GM19395 (cell line): ENCODE results near the gene CDH23.

Experiments
- ATAC-seq: cut with Tn5 transposase; IDR thresholded peaks from one replicate; pipeline ENCODE4 v1.9.1; 2021; ENCODE audit warnings: mild to moderate bottlenecking, moderate library complexity; ENCODE audit not compliant: unreplicated experiment

The CDH23 gene

DNA sequence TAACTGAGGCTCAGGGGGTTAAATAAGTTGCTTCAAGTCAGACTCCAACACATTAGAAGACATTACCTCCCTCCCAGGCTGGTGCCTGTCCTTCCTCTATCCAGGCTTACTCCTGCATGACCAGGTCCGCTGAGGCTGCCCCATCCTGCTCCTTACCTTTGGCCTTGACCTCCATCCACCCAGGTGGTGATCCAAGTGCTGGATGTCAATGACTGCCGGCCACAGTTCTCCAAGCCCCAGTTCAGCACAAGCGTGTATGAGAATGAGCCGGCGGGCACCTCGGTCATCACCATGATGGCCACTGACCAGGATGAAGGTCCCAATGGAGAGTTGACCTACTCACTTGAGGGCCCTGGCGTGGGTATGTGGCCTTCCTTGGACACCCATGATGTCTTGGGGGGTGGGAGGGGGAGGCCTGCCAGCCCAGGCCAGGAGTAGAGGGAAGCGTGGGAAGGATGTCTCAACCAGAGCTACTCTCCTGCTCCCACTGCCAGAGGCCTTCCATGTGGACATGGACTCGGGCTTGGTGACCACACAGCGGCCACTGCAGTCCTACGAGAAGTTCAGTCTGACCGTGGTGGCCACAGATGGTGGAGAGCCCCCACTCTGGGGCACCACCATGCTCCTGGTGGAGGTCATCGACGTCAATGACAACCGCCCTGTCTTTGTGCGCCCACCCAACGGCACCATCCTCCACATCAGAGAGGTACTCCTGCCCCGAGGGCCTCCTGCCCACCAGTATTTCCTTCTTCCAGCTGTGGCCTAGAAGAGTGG lies 406.2 kb downstream of the CDH23 start:
- no peak for ATAC-seq

DNA sequence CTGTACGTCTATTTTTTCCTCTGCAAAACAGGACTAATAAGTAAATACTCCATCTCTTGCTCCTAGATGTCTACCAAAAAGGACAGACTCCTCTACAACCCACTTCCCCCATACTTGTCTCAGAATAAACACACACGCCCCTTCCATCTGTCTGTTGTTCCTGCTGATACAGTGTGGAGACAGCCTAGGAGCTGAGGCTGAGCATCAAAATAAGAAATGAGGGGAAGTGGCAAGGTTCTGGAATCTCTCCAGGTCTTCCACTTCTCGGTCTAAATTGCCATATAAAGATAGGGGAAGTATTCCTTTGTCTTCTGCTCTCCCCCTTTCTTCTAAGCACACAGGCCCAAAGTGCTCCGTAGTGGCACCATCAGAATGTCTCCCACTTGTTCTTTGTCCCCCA lies 407.4 kb downstream of the CDH23 start:
- ATAC-seq: no peak

DNA sequence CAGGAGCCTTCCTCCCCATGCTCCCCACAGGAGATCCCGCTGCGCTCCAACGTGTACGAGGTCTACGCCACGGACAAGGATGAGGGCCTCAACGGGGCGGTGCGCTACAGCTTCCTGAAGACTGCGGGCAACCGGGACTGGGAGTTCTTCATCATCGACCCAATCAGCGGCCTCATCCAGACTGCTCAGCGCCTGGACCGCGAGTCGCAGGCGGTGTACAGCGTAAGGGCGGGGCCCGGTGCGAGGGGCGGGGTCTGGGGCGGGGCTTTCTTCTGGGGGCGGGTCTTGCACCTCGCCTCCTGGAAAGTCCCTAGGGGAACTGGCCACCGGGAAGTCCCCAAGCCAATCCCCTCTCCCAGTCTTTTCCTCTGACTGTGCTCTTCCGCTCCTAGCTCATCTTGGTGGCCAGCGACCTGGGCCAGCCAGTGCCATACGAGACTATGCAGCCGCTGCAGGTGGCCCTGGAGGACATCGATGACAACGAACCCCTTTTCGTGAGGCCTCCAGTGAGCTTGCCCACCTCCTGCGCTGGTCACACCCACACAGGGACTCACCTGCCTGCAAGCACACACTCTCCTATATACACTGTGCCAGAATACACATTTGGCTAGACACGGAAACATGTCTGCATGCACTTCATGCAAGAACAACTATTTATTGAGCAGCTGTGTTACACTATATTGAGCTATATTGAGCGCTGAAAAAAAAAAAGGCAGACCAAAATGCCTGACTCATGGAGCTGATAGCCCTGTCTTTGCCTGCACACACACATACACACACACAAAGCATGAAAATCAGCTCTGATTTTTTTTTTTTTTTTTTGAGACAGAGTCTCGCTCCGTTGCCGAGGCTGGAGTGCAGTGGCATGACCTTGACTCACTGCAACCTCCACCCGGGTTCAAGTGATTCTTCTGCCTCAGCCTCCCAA lies 409.3 kb downstream of the CDH23 start:
- ATAC-seq: no peak

DNA sequence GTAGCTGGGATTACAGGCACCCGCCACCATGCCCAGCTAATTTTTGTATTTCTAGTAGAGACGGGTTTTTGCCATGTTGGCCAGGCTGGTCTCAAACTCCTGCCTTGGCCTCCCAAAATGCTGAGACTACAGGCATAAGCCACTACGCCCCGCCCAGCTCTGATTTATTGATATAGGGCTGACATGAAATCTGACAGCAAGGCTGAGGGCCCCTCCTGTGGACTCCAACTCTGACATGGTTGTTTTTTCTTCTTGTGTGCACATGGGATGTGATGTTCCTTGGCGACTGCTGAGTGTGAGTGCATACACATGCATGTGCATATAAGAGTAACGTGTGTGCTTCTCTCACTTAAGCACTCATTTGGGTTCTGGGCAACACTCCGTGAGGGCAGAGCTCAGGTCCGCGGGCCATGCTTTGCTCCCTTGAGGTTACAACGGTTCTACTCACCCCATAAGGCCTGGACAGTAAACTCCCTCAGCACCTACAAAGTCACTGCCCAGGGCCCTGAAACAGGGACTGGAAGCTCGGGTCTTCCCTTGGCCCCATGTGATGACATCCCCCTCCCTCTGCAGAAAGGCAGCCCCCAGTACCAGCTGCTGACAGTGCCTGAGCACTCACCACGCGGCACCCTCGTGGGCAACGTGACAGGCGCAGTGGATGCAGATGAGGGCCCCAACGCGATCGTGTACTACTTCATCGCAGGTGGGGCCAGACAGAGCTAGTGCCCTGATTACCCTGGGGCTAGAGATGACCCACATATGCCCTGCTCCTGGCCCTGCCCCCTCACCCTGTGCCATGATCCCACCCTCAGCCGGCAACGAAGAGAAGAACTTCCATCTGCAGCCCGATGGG lies 410.2 kb downstream of the CDH23 start:
- no peak for ATAC-seq

DNA sequence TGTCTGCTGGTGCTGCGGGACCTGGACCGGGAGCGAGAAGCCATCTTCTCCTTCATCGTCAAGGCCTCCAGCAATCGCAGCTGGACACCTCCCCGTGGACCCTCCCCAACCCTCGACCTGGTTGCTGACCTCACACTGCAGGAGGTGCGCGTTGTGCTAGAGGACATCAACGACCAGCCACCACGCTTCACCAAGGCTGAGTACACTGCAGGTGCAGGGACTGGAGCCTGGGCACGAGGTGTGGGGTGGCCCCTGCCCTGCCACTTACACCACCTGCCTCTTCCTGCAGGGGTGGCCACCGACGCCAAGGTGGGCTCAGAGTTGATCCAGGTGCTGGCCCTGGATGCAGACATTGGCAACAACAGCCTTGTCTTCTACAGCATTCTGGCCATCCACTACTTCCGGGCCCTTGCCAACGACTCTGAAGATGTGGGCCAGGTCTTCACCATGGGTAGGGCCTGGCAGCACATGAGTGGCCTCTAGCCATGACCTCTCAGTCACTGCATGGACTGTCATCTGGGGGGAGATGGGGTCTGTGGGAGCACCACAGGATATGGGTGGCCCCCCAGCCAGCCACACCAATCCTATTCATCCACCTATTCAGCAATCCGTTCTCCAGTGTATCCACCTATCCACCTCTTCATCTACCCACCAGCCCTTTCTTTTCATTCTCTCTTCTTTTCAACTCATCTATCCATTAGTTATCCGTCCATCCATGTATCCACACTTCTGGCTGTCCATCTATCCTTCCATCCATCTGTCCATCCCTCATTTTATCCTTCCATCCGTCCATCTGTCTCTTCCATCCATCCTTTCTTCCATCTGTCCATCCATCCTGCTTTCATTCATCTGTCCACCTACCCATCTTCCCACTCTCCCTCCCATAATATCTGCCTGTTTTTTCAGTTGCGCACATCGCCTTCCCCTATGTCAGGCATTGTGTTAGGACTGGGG lies 411.1 kb downstream of the CDH23 start:
- no peak for ATAC-seq

DNA sequence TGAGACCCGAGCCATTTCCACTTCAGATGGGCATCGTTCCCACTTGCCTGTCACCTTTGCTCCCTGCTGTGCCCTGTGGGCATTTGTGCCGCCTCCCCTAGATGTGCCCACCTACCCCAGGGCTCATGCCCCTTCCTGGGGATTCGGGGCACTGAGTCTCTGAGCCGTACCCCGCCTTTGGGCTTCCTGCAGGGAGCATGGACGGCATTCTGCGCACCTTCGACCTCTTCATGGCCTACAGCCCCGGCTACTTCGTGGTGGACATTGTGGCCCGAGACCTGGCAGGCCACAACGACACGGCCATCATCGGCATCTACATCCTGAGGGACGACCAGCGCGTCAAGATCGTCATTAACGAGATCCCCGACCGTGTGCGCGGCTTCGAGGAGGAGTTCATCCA lies 412.9 kb downstream of the CDH23 start:
- ATAC-seq: no peak

DNA sequence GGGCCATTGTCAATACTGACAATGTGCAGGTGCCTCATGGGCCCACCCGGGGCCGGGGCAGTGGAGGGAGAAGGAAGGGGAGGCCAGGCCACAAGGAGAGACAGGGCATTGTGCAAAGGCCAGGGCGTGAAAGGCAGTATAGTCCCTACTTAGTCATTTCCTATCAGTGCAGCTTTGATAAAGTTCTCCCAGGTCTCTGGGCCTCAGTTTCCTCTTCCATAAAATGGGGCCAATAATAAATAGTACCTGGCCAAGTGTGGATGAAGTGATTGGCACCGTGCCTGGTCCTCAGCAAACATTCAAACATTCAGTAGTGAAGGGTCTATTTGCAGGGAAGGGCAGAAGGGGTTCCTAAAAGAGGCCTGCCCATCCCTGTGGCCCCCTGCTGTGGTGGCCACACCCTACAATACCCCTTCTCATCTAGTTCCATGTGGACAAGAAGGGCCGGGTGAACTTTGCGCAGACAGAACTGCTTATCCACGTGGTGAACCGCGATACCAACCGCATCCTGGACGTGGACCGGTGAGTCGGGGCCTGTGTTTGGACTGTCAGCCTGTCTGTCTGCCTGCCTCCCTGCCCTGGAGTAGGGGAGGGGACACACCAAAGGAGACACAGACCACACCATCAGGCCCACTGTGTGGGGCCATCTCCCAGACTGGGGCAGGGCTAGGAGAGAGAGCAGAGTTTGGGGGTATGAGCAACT lies 413.5 kb downstream of the CDH23 start:
- ATAC-seq: no peak

DNA sequence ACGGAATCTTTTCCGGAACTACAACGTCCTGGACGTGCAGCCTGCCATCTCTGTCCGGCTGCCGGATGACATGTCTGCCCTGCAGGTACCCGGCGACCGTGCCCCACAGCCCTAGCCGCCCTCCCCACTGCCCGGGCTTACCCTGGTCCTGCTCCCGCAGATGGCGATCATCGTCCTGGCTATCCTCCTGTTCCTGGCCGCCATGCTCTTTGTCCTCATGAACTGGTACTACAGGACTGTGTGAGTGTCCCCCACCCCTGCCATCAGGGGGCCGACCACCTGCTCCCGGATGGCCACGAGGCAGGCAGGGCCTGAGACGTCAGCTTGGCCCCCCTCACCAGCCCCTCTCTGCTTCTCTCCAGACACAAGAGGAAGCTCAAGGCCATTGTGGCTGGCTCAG lies 414.6 kb downstream of the CDH23 start:
- no peak for ATAC-seq

DNA sequence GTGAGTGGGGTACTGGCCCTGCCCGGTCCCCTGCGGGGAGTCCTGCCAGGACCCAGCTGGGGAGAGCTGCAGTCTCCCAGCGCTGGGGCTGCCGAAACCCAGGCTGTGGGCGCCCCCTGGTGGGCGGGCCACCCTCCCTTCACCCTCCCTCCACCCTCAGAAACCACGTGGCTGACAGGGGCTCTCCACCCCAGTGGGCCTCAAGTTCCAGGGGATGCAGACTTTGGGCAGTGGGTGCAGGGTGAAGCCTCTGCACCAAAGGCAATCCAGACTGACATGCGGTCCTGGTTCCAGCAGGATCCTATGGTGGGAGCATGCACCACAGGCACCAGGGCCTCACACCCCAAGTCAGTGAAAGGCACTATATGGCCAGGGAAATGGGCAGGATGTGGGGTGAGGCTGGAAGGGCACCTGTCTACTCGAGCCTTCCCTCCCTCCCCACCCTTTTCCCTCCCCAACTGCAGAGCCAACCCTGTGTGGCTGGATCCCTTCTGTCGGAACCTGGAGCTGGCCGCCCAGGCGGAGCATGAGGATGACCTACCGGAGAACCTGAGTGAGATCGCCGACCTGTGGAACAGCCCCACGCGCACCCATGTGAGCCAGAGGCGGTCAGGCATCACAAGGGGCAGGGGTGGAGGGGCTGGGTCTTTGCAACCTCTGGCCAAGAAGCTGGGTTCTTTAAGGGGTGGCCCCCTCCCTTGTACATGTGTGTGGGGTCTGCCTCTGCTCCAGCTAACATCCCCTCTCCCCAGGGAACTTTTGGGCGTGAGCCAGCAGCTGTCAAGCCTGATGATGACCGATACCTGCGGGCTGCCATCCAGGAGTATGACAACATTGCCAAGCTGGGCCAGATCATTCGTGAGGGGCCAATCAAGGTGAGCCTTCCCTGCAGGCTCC lies 415.5 kb downstream of the CDH23 start:
- no peak for ATAC-seq

DNA sequence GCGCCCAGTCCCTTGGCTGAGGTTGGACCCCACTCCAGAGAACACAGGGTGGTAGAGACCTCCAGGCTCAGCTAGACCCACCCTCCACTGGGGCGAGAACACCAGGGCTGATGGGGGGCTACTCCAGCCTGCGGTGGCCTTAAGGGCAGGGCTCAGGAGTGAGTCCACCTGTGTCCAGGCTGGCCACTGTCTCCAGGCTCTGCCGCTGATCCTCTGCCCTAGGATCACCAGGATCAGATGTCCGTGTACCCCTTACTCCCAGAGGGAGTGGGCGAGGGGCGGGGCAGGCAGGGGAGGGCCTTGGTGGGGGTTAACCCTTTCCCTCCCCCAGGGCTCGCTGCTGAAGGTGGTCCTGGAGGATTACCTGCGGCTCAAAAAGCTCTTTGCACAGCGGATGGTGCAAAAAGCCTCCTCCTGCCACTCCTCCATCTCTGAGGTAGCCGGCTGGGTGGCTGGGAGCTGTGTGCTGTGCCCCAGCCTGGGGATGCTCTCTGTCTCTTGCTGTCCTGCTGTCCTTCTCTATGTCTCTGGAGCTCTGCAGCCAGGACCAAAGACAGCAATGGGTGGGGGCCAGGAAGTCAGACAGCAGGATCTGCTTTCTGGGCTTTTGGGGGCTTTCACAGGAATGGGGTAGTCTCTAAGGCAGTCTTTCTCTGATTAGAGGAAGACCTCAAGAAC lies 416.3 kb downstream of the CDH23 start:
- no peak for ATAC-seq

DNA sequence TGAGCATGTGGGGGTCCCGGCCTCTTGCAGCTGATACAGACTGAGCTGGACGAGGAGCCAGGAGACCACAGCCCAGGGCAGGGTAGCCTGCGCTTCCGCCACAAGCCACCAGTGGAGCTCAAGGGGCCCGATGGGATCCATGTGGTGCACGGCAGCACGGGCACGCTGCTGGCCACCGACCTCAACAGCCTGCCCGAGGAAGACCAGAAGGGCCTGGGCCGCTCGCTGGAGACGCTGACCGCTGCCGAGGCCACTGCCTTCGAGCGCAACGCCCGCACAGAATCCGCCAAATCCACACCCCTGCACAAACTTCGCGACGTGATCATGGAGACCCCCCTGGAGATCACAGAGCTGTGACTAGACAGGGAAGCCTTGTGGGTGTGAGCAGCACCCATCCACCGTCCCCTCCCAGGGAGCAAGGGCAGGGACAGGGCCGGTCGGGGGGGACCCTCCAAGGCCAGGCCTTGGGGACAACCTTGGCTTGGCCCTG lies 418.2 kb downstream of the CDH23 start:
- ATAC-seq: no peak

DNA sequence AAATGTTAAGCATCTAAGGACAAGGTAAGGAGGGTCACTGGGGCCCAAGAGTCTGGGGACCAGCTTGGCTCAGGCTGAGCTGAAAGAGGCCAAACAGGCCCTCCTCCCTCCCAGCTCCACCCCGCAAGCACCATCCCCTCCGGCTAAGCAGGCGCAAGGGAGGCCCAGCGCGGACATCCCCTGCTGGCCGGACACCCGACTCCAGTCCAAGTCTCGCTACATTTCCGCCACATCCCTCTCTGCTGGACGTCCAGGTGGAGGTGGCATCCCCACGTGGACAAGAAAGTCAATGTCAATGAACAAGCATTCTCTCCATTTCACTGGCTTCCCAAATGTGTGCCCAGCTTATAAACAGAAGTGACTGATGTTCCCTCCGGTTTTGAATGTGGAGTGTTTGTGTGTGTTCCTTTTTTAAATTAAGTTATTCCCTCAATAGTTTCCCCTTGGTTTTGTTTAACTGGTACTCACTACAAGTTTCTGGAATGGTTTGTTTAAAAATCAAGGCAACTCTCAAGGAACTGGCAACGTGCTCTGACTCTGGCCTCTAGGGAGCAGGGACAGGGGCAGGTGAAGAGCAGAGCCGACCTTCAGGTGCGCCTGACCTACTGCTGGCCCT lies 418.9 kb downstream of the CDH23 start:
- no peak for ATAC-seq

DNA sequence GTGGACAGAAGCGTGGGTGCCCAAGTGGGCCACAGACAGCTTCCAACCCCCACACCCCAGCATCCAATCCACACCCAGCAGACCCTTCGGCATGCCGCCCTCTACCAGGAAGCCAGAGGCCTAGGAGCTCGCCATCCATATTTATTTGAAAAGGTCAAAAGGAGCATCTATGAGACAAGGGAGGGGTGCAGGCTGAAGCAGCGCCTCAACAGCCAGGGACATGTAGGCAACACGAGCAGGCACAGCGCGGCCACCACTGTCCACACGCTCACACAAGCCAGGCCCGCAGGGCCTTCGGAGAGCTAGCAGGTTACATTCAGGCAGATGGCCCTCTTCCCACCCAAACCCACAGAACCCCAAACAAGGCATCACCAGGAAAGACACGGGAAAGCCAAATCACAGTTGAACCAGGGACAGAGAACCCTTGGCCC lies 419.7 kb downstream of the CDH23 start:
- ATAC-seq: no peak

DNA sequence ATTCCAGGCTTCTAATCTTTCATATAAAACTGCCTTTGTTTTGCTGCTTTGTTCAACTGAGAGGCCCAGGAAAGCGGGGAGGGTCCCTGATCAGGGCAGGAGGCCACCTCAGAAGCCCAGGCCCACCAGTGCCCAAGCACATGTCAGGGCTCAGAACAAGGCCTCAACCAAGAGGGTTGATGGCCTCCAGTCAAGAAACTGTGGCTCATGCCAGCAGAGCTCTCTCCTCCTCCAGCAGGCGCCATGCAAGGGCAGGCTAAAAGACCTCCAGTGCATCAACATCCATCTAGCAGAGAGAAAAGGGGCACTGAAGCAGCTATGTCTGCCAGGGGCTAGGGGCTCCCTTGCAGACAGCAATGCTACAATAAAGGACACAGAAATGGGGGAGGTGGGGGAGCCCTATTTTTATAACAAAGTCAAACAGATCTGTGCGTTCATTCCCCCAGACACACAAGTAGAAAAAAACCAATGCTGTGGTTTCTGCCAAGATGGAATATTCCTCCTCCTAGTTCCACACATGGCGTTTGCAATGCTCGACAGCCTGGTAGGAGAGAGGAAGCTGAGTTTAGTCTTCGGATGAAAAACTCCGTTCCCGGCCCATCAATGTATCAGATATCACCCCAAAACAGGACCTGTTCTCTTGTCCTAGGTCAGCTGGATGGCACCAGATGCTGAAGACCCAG lies 420.4 kb downstream of the CDH23 start:
- no peak for ATAC-seq

DNA sequence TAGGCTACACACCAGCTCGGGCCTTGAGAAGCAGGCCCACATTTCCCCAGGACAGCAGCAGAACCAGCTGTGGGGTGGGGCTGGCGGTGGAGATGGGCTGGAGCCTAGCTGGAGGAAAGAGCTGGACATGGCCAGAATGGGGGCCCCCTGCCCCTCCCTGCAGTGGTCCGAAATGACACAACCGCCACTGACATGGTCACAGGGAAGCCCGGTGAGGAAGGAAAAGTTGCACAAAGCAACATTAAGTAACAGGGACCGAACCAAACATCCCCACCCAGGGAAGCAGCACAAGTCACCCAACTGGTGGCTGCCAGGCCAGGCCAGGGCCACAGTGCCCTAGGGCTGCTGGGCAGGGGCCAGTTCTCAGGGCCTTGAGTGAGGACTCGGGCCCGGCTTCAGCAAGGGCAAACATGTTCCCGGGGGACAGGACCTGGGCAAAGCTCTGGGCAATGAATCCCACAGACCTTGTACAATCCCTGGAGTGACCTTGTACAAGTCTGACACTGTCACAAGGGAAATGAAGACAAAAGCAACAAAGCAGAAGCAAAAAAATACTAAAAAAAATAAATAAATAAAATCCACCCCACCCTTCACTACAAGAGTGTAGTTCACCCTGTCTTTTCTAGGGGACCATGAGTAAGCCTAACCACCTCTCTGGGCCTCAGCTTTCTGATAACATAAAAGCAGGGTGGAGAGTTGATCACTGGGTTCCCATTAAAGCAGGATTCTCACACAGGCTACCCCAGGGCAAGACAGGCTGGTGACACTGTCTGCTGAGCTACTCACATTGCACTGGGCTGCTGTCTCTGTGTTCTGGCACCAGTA lies 421.3 kb downstream of the CDH23 start:
- no peak for ATAC-seq
